ENCODE data around the gene ITIH5. TPM values are rescaled to one million over a fixed set of nuclear protein-coding genes. Genes with fewer than 3 reads are reported as not detected.
"Not testable (repeated sequence)": the region's sequence is repeated elsewhere in the genome, so short reads cannot be mapped to it uniquely, and the experiment has no call there.

The ITIH5 gene
- total and polyA plus RNA-seq, 4 donors: 0.88 to 68.5 (median 6.4) TPM

GRCh38 chr10:7700577-7701125 is 33.9 kb upstream of the ITIH5 start:
- 63 to 66% methylated on average over 2 of the region's 2 CpGs for WGBS, 2 donors
- H3K27ac ChIP-seq (ENCODE audit: low read depth in 1 of 2, low read length in 1 of 2): no peak overlapping the region
- ATAC-seq (ENCODE audit: insufficient read depth, low FRiP score) (no peak), DNase-seq (peak in 1 of 3 donors; percentile 8)
- no peak overlapping the region for H3K9ac ChIP-seq (ENCODE audit: insufficient read depth in 1 of 2, low read length in 2 of 2)
- no peak for TF ChIP-seq CTCF (IDR thresholded peaks at IDR 0.05; ENCODE audit: control extremely low read depth, extremely low read depth)
- H3K4me1 ChIP-seq (ENCODE audit: control insufficient read depth in 5 of 5, insufficient read depth in 5 of 5, low read length in 5 of 5): peaks cover 0 to 2% (median 0%) of the 10 kb centered on the region in 5 donors
- no peaks in the 10 kb centered on the region for H3K36me3 ChIP-seq (ENCODE audit: control insufficient read depth in 4 of 4, insufficient read depth in 4 of 4, low read length in 4 of 4)
- no peaks in the 10 kb centered on the region for H3K27me3 ChIP-seq (ENCODE audit: control insufficient read depth in 3 of 3, insufficient read depth in 3 of 3, low read length in 2 of 3)
- H3K9me3 ChIP-seq (ENCODE audit: control insufficient read depth in 4 of 4, insufficient read depth in 3 of 4, low read length in 3 of 4): no peaks in the 10 kb centered on the region
- H3K4me3 ChIP-seq: no peak overlapping the region

- no peak for TF ChIP-seq CTCF (IDR thresholded peaks at IDR 0.05; ENCODE audit: control extremely low read depth, extremely low read depth)
- no peak for DNase-seq
- H3K36me3 ChIP-seq (ENCODE audit: control insufficient read depth in 4 of 4, insufficient read depth in 4 of 4, low read length in 4 of 4): no peaks in the 10 kb centered on the region
- no peak overlapping the region for H3K9ac ChIP-seq (ENCODE audit: insufficient read depth in 1 of 2, low read length in 2 of 2)
- peaks cover 0 to 2% (median 0%) of the 10 kb centered on the region in 5 donors for H3K4me1 ChIP-seq (ENCODE audit: control insufficient read depth in 5 of 5, insufficient read depth in 5 of 5, low read length in 5 of 5)
- no peak overlapping the region for H3K27ac ChIP-seq (ENCODE audit: low read depth in 1 of 2, low read length in 1 of 2)
- ATAC-seq (ENCODE audit: insufficient read depth, low FRiP score): no peak
- H3K9me3 ChIP-seq (ENCODE audit: control insufficient read depth in 4 of 4, insufficient read depth in 3 of 4, low read length in 3 of 4): peaks cover 0 to 3% (median 0%) of the 10 kb centered on the region in 4 donors
- H3K4me3 ChIP-seq: no peak overlapping the region
- WGBS, 2 donors: 84 to 92% methylated on average over 8 of the region's 8 CpGs
- H3K27me3 ChIP-seq (ENCODE audit: control insufficient read depth in 3 of 3, insufficient read depth in 3 of 3, low read length in 2 of 3): no peaks in the 10 kb centered on the region
These were observed 30.7 kb upstream of the ITIH5 start for GRCh38 chr10:7697426-7697825.

DNA sequence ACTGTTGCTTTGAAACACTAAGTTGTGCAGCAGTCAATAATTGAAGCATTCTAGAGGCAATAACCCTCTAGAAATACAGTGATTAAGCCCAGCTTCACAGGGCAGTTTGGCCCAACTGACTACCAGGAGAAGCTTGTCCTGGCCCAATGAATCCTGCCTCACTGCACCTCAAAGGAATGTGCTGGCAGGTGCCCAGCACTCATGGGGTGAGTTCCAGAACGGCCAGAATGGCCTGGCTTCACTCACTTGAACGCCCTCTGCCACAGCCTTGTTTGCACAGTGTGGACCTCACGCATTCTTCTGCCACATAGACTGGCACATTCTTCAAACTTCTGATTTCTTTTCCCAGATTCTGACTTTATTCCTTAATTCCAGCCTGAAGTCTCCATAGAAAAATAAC is 29.8 kb upstream of the ITIH5 start:
- H3K27ac ChIP-seq (ENCODE audit: low read depth in 1 of 2, low read length in 1 of 2): no peak overlapping the region

DNA sequence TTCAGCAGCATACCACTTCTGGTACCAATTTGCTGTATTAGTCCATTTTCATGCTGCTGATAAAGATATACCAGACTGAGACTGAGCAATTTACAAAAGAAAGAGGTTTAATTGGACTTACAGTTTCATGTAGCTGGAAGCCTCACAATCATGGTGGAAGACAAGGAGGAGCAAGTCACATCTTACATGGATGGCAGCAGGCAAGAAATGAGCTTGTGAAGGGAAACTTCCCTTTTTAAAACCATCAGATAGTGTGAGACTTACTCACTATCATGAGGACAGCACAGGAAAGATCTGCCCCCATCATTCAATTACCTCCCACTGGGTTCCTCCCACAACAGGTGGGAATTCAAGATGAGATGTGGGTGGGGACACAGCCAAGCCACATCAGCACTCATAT is 26.4 kb upstream of the ITIH5 start:
- H3K9ac ChIP-seq (ENCODE audit: insufficient read depth in 1 of 2, low read length in 2 of 2); H3K9me3 ChIP-seq (ENCODE audit: control insufficient read depth in 4 of 4, insufficient read depth in 3 of 4, low read length in 3 of 4); H3K36me3 ChIP-seq (ENCODE audit: control insufficient read depth in 4 of 4, insufficient read depth in 4 of 4, low read length in 4 of 4); H3K27ac ChIP-seq (ENCODE audit: low read depth in 1 of 2, low read length in 1 of 2); H3K27me3 ChIP-seq (ENCODE audit: control insufficient read depth in 3 of 3, insufficient read depth in 3 of 3, low read length in 2 of 3); H3K4me1 ChIP-seq (ENCODE audit: control insufficient read depth in 5 of 5, insufficient read depth in 5 of 5, low read length in 5 of 5); DNase-seq; ATAC-seq (ENCODE audit: insufficient read depth, low FRiP score); H3K4me3 ChIP-seq: not testable (repeated sequence)

More for the DNA sequence above, 29.8 kb upstream of the ITIH5 start:
- ATAC-seq (ENCODE audit: insufficient read depth, low FRiP score) (no peak), DNase-seq (peak in 2 of 3 donors; percentile 34)
- no peak for TF ChIP-seq CTCF (IDR thresholded peaks at IDR 0.05; ENCODE audit: control extremely low read depth, extremely low read depth)
- Histone ChIP-seq H3K9ac (ENCODE audit: insufficient read depth in 1 of 2, low read length in 2 of 2) (no peak overlapping the region), H3K4me1 (ENCODE audit: control insufficient read depth in 5 of 5, insufficient read depth in 5 of 5, low read length in 5 of 5) (peaks cover 0 to 2% (median 0%) of the 10 kb centered on the region in 5 donors), H3K9me3 (ENCODE audit: control insufficient read depth in 4 of 4, insufficient read depth in 3 of 4, low read length in 3 of 4) (peaks cover 0 to 6% (median 1%) of the 10 kb centered on the region in 4 donors), H3K36me3 (ENCODE audit: control insufficient read depth in 4 of 4, insufficient read depth in 4 of 4, low read length in 4 of 4) (no peaks in the 10 kb centered on the region), H3K27me3 (ENCODE audit: control insufficient read depth in 3 of 3, insufficient read depth in 3 of 3, low read length in 2 of 3) (no peaks in the 10 kb centered on the region), H3K4me3 (no peak overlapping the region)
- 65 to 88% methylated on average over 3 of the region's 3 CpGs for WGBS, 2 donors

DNA sequence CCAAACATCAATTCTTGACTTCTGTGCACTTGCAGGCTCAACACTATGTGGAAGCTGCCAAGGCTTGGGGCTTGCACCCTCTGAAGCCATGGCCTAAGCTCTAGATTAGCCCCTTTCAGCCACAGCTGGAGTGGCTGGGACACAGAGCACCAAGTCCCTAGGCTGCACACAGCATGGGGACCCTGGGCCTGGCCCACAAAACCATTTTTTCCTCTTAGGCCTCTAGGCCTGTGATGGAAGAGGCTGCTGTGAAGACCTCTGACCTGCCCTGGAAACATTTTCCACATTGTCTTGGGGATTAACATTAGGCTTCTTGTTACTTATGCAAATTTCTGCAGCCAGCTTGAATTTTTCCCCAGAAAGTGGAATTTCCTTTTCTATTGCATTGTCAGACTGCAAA is 25.6 kb upstream of the ITIH5 start:
- not testable (repeated sequence) for H3K27me3 ChIP-seq (ENCODE audit: control insufficient read depth in 3 of 3, insufficient read depth in 3 of 3, low read length in 2 of 3); H3K4me1 ChIP-seq (ENCODE audit: control insufficient read depth in 5 of 5, insufficient read depth in 5 of 5, low read length in 5 of 5); ATAC-seq (ENCODE audit: insufficient read depth, low FRiP score); DNase-seq; H3K9ac ChIP-seq (ENCODE audit: insufficient read depth in 1 of 2, low read length in 2 of 2); H3K4me3 ChIP-seq; H3K9me3 ChIP-seq (ENCODE audit: control insufficient read depth in 4 of 4, insufficient read depth in 3 of 4, low read length in 3 of 4); H3K27ac ChIP-seq (ENCODE audit: low read depth in 1 of 2, low read length in 1 of 2); H3K36me3 ChIP-seq (ENCODE audit: control insufficient read depth in 4 of 4, insufficient read depth in 4 of 4, low read length in 4 of 4)

DNA sequence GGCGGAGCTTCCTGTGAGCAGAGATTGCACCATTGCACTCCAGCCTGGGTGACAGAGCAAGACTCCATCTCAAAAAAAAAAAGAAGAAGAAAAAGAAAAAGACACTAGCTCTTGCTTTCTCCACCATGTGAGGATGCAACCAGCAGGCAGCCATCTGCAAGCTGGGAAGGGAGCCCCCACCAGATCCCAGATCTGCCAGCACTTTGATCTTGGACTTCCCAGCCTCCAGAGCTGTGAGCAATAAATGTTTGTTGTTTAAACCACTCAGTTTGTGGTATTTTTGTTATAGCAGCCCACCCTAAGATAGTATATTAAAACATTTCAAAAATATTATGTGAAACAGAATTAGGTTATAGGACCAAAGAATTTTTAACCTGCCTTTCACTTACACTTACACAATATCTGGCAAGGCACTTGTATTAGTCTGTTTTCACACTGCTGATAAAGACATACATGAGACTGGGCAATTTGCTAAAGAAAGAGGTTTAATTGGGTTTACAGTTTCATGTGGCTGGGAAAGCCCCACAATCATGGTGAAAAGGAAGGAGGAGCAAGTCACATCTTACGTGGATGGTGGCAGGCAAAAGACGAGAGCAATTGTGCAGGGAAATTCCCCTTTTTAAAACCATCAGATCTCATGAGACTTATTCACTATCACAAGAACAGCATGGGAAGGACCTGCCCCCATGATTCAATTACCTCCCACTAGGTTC is 24.3 kb upstream of the ITIH5 start:
- H3K9me3 ChIP-seq (ENCODE audit: control insufficient read depth in 4 of 4, insufficient read depth in 3 of 4, low read length in 3 of 4); H3K27me3 ChIP-seq (ENCODE audit: control insufficient read depth in 3 of 3, insufficient read depth in 3 of 3, low read length in 2 of 3); H3K9ac ChIP-seq (ENCODE audit: insufficient read depth in 1 of 2, low read length in 2 of 2); H3K36me3 ChIP-seq (ENCODE audit: control insufficient read depth in 4 of 4, insufficient read depth in 4 of 4, low read length in 4 of 4); H3K4me3 ChIP-seq; H3K27ac ChIP-seq (ENCODE audit: low read depth in 1 of 2, low read length in 1 of 2); ATAC-seq (ENCODE audit: insufficient read depth, low FRiP score); H3K4me1 ChIP-seq (ENCODE audit: control insufficient read depth in 5 of 5, insufficient read depth in 5 of 5, low read length in 5 of 5); DNase-seq: not testable (repeated sequence)
- 72 to 83% methylated on average over 3 of the region's 3 CpGs for WGBS, 2 donors

All from lung (tissue), 12 donors.